Upper lobe of left lung (tissue), 4 donors: ENCODE measurements around the gene C3AR1.
"Not testable (repeated sequence)": the region's sequence is repeated elsewhere in the genome, so short reads cannot be mapped to it uniquely, and the experiment has no call there.

Experiments
- EP300 ChIP-seq, 4 donors: sonication (generic); formaldehyde crosslinking; IDR thresholded peaks; one replicate each; pipeline ENCODE4 v1.5.1; 2017; ENCODE audit warnings: antibody characterized with exemption in 4 of 4, control low read depth in 2 of 4
- POLR2A ChIP-seq, 4 donors: fragments of 450-650 bp; IDR thresholded peaks; one replicate each; pipeline ENCODE4 v1.5.1; 2016 to 2017; ENCODE audit warnings: antibody characterized with exemption in 4 of 4, mild to moderate bottlenecking in 2 of 4
- POLR2AphosphoS5 ChIP-seq, 2 donors: sonication (generic); formaldehyde crosslinking; IDR thresholded peaks; one replicate each; pipeline ENCODE4 v1.5.1; 2017; ENCODE audit warnings: antibody characterized with exemption in 2 of 2
- TF ChIP-seq, protein P1 (sequence below), 6 experiments: fragments of 450-650 bp in 4 of 6; fragments of 200-600 bp in 2 of 6; sonication (generic) in 2 of 6; IDR thresholded peaks; one replicate each; pipeline ENCODE4 v1.5.1; 2016 to 2019; ENCODE audit warnings: antibody characterized with exemption in 6 of 6

DNA sequence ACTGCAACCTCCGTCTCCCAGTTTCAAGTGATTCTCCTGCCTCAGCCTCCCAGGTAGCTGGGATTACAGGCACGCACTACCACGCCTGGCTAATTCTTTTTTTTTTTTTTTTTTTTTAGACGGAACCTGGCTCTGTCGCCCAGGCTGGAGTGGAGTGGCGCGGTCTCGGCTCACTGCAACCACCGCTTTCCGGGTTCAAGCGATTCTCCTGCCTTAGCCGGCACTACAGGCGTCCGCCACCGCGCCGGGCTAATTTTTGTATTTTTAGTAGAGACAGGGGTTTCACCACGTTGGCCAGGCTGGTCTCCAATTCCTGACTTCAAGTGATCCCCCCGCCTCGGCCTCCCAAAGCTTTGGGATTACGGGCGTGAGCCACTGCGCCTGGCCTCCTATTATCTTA, 35.1 kb downstream of the C3AR1 start:
- TF ChIP-seq, protein P1, sequence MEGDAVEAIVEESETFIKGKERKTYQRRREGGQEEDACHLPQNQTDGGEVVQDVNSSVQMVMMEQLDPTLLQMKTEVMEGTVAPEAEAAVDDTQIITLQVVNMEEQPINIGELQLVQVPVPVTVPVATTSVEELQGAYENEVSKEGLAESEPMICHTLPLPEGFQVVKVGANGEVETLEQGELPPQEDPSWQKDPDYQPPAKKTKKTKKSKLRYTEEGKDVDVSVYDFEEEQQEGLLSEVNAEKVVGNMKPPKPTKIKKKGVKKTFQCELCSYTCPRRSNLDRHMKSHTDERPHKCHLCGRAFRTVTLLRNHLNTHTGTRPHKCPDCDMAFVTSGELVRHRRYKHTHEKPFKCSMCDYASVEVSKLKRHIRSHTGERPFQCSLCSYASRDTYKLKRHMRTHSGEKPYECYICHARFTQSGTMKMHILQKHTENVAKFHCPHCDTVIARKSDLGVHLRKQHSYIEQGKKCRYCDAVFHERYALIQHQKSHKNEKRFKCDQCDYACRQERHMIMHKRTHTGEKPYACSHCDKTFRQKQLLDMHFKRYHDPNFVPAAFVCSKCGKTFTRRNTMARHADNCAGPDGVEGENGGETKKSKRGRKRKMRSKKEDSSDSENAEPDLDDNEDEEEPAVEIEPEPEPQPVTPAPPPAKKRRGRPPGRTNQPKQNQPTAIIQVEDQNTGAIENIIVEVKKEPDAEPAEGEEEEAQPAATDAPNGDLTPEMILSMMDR (IDR thresholded peaks at IDR 0.05) = not testable (repeated sequence)
- TF ChIP-seq EP300, POLR2AphosphoS5, POLR2A (IDR thresholded peaks at IDR 0.05): not testable (repeated sequence)
